SK-N-MC (cell line): ENCODE measurements around the gene FAAP100.

Experiments
- EZH2 ChIP-seq: fragments of 200-600 bp; sonication (generic); IDR thresholded peaks from one replicate; pipeline ENCODE4 v1.6.1; 2017; ENCODE audit warnings: antibody characterized with exemption
- POLR2AphosphoS5 ChIP-seq: IDR thresholded peaks from 2 replicates; pipeline ENCODE4 v1.6.1; 2012; ENCODE audit warnings: mild to moderate bottlenecking, low read depth, low read length, borderline replicate concordance

DNA sequence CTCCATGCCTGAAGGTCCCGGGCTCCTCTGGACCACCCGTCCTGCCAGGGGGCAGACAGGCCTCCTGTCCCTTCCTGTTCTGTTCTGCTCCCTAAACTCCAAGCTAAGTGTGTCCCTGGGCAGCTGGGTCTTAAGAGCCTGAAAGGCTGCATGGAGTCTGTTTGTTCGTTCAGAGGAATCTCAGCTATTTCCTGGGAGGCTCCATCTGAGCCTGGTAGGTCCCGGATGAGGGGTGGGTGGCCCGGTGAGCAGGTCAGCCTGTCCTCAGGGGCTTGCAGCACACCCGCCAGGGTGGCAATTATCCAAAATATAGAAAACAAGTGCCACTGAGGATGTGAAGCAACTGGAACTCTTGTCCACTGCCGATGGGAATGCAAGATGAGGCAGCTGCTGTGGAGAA, 52.1 kb downstream of the FAAP100 start:
- TF ChIP-seq EZH2 (no peak), POLR2AphosphoS5 (no peak)
